Measurements from ENCODE around the gene IL36A. TPM values are rescaled to one million over a fixed set of nuclear protein-coding genes. Genes with fewer than 3 reads are reported as not detected.

Gene IL36A
- total RNA-seq, 1 experiment from 2014 or later: not detected

- H3K4me3 ChIP-seq (ENCODE audit: low read depth in 2 of 2, low read length in 2 of 2): no peak overlapping the region
- no peak overlapping the region for H3K27ac ChIP-seq (ENCODE audit: low read length)
- CTCF ChIA-PET: no interaction called here
- in situ Hi-C loops (cut with HindIII; ENCODE audit: low pct_unique_long_range_greater_than_20kb, low sequenced_read_pairs) (no loop called here), intact Hi-C loops (cut with micrococcal nuclease; ENCODE audit: unreplicated experiment) (no loop called here)
- no TSS peak for BruUV-seq (replicated peaks)
- DNase-seq (ENCODE audit: low read depth, low spot score) (no peak), ATAC-seq (0 out of 2 replicates have a peak, but pooled peaks have one; percentile 21)
- no peaks in the 10 kb centered on the region for H3K27me3 ChIP-seq (ENCODE audit: control insufficient read depth, insufficient read depth, low read length)
- no peak for TF ChIP-seq TCF7L2 (IDR thresholded peaks at IDR 0.05; ENCODE audit: low read depth, low read length)
- no peak for TF ChIP-seq CTCF (IDR thresholded peaks at IDR 0.05)
- TF ChIP-seq POLR2AphosphoS5 (IDR thresholded peaks at IDR 0.05; ENCODE audit: low read depth, low read length): no peak
- no peak for TF ChIP-seq SIN3A (IDR thresholded peaks at IDR 0.05; ENCODE audit: borderline replicate concordance, insufficient read depth, low read depth, low read length)
- no peak for TF ChIP-seq REST (IDR thresholded peaks at IDR 0.05; ENCODE audit: insufficient read depth in 1 of 2, low read depth in 2 of 2, low read length in 1 of 2)
- POLR2A ChIA-PET: no interaction called here
- H3K9me3 ChIP-seq (ENCODE audit: control insufficient read depth, insufficient read depth, low read depth, low read length): no peaks in the 10 kb centered on the region
- H3K36me3 ChIP-seq (ENCODE audit: control insufficient read depth, insufficient read depth, low read length): no peaks in the 10 kb centered on the region
- H3K4me1 ChIP-seq (ENCODE audit: control insufficient read depth, insufficient read depth, low read length): no peaks in the 10 kb centered on the region
Observed at GRCh38 chr2:113013336-113013661, 8.0 kb downstream of the IL36A start.

GRCh38 chr2:113014067-113014466, 8.8 kb downstream of the IL36A start:
- in situ Hi-C loops (cut with HindIII; ENCODE audit: low pct_unique_long_range_greater_than_20kb, low sequenced_read_pairs) (no loop called here), intact Hi-C loops (cut with micrococcal nuclease; ENCODE audit: unreplicated experiment) (no loop called here)
- Histone ChIP-seq H3K36me3 (ENCODE audit: control insufficient read depth, insufficient read depth, low read length) (no peaks in the 10 kb centered on the region), H3K27ac (ENCODE audit: low read length) (no peak overlapping the region), H3K27me3 (ENCODE audit: control insufficient read depth, insufficient read depth, low read length) (no peaks in the 10 kb centered on the region), H3K4me3 (ENCODE audit: low read depth in 2 of 2, low read length in 2 of 2) (no peak overlapping the region), H3K9me3 (ENCODE audit: control insufficient read depth, insufficient read depth, low read depth, low read length) (no peaks in the 10 kb centered on the region), H3K4me1 (ENCODE audit: control insufficient read depth, insufficient read depth, low read length) (no peaks in the 10 kb centered on the region)
- TF ChIP-seq SIN3A (IDR thresholded peaks at IDR 0.05; ENCODE audit: borderline replicate concordance, insufficient read depth, low read depth, low read length): no peak
- no peak for TF ChIP-seq POLR2AphosphoS5 (IDR thresholded peaks at IDR 0.05; ENCODE audit: low read depth, low read length)
- no peak for TF ChIP-seq TCF7L2 (IDR thresholded peaks at IDR 0.05; ENCODE audit: low read depth, low read length)
- no peak for TF ChIP-seq CTCF (IDR thresholded peaks at IDR 0.05)
- TF ChIP-seq REST (IDR thresholded peaks at IDR 0.05; ENCODE audit: insufficient read depth in 1 of 2, low read depth in 2 of 2, low read length in 1 of 2): no peak
- ATAC-seq: no peak
- POLR2A ChIA-PET: interaction anchor here (0.6 kb wide), 1 partner anchor 124 kb away, joined by 3 read pairs; no protein-coding TSS in a partner anchor
- DNase-seq (ENCODE audit: low read depth, low spot score): no peak
- BruUV-seq (replicated peaks): no TSS peak
- CTCF ChIA-PET: no interaction called here

All from Panc1 (cell line).